ENCODE measurements around the gene IL22RA1.

GRCh38 chr1:24089743-24090555 is 53.0 kb downstream of the IL22RA1 start:
- TF ChIP-seq, protein P1, sequence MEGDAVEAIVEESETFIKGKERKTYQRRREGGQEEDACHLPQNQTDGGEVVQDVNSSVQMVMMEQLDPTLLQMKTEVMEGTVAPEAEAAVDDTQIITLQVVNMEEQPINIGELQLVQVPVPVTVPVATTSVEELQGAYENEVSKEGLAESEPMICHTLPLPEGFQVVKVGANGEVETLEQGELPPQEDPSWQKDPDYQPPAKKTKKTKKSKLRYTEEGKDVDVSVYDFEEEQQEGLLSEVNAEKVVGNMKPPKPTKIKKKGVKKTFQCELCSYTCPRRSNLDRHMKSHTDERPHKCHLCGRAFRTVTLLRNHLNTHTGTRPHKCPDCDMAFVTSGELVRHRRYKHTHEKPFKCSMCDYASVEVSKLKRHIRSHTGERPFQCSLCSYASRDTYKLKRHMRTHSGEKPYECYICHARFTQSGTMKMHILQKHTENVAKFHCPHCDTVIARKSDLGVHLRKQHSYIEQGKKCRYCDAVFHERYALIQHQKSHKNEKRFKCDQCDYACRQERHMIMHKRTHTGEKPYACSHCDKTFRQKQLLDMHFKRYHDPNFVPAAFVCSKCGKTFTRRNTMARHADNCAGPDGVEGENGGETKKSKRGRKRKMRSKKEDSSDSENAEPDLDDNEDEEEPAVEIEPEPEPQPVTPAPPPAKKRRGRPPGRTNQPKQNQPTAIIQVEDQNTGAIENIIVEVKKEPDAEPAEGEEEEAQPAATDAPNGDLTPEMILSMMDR (IDR thresholded peaks at IDR 0.05): no peak
- no peak for TF ChIP-seq POLR2A (IDR thresholded peaks at IDR 0.05)
- no peak for TF ChIP-seq EP300 (IDR thresholded peaks at IDR 0.05)
